ENCODE results near the gene FTO. TPM values are rescaled to one million over a fixed set of nuclear protein-coding genes. Genes with fewer than 3 reads are reported as not detected.

FTO gene
- total and polyA plus RNA-seq, 2 of the 8 experiments (the other 6 are each of a cell fraction or from before 2014, with no cell fraction given): 34.5 to 59.8 TPM

DNA sequence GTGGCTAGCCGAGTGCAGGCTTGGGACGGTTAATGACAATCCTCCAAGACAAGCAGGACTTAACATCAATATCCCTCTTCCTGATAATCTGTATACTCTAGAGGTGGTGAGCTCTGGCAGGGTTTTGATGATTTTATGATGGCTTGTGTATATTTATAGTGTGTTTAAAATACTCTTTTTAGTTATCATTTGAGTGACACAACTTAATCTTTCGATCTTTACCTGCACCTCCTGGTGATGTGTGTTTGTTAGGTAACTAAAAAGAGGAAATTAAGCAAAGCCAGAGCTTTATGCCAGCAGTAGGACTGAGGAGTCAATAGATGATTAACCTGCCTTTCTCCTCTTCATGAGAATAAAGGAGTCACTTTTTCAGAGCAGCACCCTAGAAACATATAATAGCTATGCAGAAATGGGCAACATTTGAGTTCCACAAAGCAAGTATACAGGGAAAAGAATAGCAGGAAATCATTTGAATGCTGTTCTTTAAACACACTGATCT is 372.1 kb downstream of the FTO start (continued):
- TF ChIP-seq, protein P1, sequence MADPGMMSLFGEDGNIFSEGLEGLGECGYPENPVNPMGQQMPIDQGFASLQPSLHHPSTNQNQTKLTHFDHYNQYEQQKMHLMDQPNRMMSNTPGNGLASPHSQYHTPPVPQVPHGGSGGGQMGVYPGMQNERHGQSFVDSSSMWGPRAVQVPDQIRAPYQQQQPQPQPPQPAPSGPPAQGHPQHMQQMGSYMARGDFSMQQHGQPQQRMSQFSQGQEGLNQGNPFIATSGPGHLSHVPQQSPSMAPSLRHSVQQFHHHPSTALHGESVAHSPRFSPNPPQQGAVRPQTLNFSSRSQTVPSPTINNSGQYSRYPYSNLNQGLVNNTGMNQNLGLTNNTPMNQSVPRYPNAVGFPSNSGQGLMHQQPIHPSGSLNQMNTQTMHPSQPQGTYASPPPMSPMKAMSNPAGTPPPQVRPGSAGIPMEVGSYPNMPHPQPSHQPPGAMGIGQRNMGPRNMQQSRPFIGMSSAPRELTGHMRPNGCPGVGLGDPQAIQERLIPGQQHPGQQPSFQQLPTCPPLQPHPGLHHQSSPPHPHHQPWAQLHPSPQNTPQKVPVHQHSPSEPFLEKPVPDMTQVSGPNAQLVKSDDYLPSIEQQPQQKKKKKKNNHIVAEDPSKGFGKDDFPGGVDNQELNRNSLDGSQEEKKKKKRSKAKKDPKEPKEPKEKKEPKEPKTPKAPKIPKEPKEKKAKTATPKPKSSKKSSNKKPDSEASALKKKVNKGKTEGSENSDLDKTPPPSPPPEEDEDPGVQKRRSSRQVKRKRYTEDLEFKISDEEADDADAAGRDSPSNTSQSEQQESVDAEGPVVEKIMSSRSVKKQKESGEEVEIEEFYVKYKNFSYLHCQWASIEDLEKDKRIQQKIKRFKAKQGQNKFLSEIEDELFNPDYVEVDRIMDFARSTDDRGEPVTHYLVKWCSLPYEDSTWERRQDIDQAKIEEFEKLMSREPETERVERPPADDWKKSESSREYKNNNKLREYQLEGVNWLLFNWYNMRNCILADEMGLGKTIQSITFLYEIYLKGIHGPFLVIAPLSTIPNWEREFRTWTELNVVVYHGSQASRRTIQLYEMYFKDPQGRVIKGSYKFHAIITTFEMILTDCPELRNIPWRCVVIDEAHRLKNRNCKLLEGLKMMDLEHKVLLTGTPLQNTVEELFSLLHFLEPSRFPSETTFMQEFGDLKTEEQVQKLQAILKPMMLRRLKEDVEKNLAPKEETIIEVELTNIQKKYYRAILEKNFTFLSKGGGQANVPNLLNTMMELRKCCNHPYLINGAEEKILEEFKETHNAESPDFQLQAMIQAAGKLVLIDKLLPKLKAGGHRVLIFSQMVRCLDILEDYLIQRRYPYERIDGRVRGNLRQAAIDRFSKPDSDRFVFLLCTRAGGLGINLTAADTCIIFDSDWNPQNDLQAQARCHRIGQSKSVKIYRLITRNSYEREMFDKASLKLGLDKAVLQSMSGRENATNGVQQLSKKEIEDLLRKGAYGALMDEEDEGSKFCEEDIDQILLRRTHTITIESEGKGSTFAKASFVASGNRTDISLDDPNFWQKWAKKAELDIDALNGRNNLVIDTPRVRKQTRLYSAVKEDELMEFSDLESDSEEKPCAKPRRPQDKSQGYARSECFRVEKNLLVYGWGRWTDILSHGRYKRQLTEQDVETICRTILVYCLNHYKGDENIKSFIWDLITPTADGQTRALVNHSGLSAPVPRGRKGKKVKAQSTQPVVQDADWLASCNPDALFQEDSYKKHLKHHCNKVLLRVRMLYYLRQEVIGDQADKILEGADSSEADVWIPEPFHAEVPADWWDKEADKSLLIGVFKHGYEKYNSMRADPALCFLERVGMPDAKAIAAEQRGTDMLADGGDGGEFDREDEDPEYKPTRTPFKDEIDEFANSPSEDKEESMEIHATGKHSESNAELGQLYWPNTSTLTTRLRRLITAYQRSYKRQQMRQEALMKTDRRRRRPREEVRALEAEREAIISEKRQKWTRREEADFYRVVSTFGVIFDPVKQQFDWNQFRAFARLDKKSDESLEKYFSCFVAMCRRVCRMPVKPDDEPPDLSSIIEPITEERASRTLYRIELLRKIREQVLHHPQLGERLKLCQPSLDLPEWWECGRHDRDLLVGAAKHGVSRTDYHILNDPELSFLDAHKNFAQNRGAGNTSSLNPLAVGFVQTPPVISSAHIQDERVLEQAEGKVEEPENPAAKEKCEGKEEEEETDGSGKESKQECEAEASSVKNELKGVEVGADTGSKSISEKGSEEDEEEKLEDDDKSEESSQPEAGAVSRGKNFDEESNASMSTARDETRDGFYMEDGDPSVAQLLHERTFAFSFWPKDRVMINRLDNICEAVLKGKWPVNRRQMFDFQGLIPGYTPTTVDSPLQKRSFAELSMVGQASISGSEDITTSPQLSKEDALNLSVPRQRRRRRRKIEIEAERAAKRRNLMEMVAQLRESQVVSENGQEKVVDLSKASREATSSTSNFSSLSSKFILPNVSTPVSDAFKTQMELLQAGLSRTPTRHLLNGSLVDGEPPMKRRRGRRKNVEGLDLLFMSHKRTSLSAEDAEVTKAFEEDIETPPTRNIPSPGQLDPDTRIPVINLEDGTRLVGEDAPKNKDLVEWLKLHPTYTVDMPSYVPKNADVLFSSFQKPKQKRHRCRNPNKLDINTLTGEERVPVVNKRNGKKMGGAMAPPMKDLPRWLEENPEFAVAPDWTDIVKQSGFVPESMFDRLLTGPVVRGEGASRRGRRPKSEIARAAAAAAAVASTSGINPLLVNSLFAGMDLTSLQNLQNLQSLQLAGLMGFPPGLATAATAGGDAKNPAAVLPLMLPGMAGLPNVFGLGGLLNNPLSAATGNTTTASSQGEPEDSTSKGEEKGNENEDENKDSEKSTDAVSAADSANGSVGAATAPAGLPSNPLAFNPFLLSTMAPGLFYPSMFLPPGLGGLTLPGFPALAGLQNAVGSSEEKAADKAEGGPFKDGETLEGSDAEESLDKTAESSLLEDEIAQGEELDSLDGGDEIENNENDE (IDR thresholded peaks at IDR 0.05; ENCODE audit: insufficient replicate concordance, low read length): no peak
- no peak for TF ChIP-seq SP1 (IDR thresholded peaks at IDR 0.05; ENCODE audit: low read depth, low read length)
- no peak for TF ChIP-seq SP4 (IDR thresholded peaks at IDR 0.05; ENCODE audit: low read length)
- no peak for TF ChIP-seq RFX5 (IDR thresholded peaks at IDR 0.05; ENCODE audit: borderline replicate concordance, low read depth, low read length)
- TF ChIP-seq CREB1 (IDR thresholded peaks at IDR 0.05): no peak

Data from H1 (cell line).